Measurements from ENCODE around the gene SCUBE1. TPM values are rescaled to one million over a fixed set of nuclear protein-coding genes. Genes with fewer than 3 reads are reported as not detected.

SCUBE1 gene
- total RNA-seq, 1 donor from 2014 or later: not detected

DNA sequence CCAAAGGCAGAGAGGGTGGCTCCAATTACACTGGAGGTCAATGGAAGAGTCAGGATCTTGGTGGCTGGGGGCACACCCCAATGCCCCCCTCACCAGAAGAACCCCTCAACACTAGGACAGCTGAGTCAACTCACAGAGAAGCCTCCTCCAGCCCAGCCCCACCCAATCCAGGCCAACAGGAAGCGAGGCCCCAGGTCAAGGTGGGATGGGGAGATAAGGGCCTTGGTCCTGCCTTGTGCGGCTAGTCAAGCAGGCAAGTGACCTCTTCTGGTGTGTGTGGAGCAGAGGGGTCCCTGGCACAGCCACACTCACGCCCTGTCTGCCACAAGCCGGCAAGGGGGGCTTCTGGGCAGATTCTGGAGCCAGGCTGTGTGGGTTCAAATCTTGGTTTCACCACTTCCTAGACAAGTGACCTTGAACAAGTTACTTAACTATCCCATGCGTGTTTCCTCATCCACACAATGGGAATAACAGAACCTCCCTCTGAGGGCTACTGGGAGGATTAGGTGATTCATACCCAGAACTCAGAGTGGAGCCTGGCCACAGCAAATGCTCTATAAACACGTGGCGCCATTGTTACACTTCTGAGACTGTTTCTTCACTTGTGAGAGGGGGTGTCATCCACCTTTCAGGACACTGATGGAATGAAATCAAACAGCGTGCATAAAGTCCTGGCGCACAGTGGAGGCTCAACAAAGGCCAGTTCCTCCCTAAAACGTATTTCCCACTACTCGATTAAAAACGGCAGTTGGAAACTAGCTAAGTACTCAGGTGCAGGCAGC, 159.5 kb downstream of the SCUBE1 start:
- H3K4me3 Mint-ChIP-seq: peak overlapping the region; percentile 66
- DNase-seq: no peak
- H3K36me3 Mint-ChIP-seq (ENCODE audit: low read depth): peaks cover 33% of the 10 kb centered on the region
- no peaks in the 10 kb centered on the region for H3K27me3 Mint-ChIP-seq
- peak overlapping the region; percentile 4 for H3K27ac Mint-ChIP-seq
- peaks cover 21% of the 10 kb centered on the region for H3K4me1 Mint-ChIP-seq
- intact Hi-C loops (cut with micrococcal nuclease): no loop called here
- H3K9me3 Mint-ChIP-seq: no peaks in the 10 kb centered on the region

DNA sequence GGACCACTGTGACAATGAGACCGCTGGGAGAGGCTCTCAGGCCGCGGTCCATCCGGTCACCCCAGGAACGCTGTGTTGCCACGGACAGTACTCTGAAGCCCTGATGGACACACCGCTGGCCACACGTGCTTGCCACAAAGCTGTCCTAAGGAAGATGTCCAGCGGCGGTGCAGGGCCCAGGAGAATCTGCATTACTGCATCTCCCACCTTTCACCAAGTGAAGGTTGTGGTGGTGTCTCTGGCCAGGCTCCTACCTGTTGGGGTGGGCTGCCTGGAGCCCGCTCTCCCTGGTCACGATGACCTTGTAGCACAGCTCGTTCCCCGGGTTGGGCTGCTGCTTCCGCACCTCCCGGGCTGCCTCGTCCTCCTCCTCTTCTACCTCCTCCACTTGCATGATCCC, 160.4 kb downstream of the SCUBE1 start:
- Mint-ChIP-seq H3K27me3 (no peaks in the 10 kb centered on the region), H3K4me1 (peaks cover 17% of the 10 kb centered on the region), H3K4me3 (no peak overlapping the region), H3K36me3 (ENCODE audit: low read depth) (peaks cover 43% of the 10 kb centered on the region), H3K27ac (no peak overlapping the region), H3K9me3 (no peaks in the 10 kb centered on the region)
- DNase-seq: no peak
- intact Hi-C loops (cut with micrococcal nuclease): no loop called here

GRCh38 chr22:43182118-43182517, 161.1 kb downstream of the SCUBE1 start:
- peaks cover 47% of the 10 kb centered on the region for H3K36me3 Mint-ChIP-seq (ENCODE audit: low read depth)
- H3K4me3 Mint-ChIP-seq: no peak overlapping the region
- no peak for DNase-seq
- H3K27me3 Mint-ChIP-seq: no peaks in the 10 kb centered on the region
- H3K27ac Mint-ChIP-seq: no peak overlapping the region
- peaks cover 16% of the 10 kb centered on the region for H3K4me1 Mint-ChIP-seq
- H3K9me3 Mint-ChIP-seq: no peaks in the 10 kb centered on the region
- intact Hi-C loops (cut with micrococcal nuclease): no loop called here

DNA sequence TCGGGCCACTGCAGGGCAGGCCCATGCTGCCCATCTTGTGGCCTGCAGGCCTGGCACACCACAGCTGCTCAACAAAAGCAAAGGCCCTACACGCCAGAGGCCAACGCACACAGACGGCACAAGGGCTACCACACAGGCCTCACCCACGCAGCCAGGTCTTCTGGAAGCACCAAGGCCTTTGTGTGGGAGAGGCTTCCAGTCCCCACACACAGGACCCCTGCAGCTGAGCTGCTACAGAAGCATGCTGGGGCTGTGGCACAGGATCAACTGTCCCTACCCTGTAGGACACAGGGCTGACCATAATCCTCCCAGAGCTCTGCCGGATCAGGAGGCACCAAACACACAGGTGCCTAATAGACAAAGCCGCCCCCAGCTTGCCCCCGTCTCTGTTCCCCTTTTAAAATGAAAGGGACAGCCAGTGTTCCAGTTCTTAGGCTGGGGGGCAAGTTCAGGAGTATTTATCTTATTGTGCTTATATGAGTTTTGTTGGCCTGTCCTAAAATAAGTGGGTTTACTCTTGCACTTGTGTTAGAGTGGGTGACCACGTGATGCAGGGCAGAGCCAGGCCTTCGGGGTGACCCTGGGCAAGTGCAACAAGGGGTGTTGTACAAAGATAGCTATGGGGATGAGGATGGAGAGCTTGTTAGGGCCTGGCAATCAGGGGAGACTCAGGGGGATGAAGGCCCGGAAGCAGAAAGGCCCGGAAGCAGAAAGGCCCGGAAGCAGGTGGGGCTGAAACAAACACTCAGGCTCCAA, 161.7 kb downstream of the SCUBE1 start:
- intact Hi-C loops (cut with micrococcal nuclease): no loop called here
- DNase-seq: no peak
- peaks cover 16% of the 10 kb centered on the region for H3K4me1 Mint-ChIP-seq
- H3K27ac Mint-ChIP-seq: peak overlapping the region; percentile 6
- peaks cover 47% of the 10 kb centered on the region for H3K36me3 Mint-ChIP-seq (ENCODE audit: low read depth)
- no peak overlapping the region for H3K4me3 Mint-ChIP-seq
- no peaks in the 10 kb centered on the region for H3K27me3 Mint-ChIP-seq
- H3K9me3 Mint-ChIP-seq: no peaks in the 10 kb centered on the region

GRCh38 chr22:43180670-43181069, 162.5 kb downstream of the SCUBE1 start:
- no peak overlapping the region for H3K27ac Mint-ChIP-seq
- DNase-seq: no peak
- H3K27me3 Mint-ChIP-seq: no peaks in the 10 kb centered on the region
- no peaks in the 10 kb centered on the region for H3K9me3 Mint-ChIP-seq
- H3K4me3 Mint-ChIP-seq: no peak overlapping the region
- intact Hi-C loops (cut with micrococcal nuclease): no loop called here
- H3K4me1 Mint-ChIP-seq: peaks cover 16% of the 10 kb centered on the region
- peaks cover 50% of the 10 kb centered on the region for H3K36me3 Mint-ChIP-seq (ENCODE audit: low read depth)

GRCh38 chr22:43179911-43180195, 163.3 kb downstream of the SCUBE1 start:
- Mint-ChIP-seq H3K36me3 (ENCODE audit: low read depth) (peaks cover 48% of the 10 kb centered on the region), H3K27me3 (no peaks in the 10 kb centered on the region), H3K27ac (no peak overlapping the region), H3K4me3 (no peak overlapping the region), H3K9me3 (no peaks in the 10 kb centered on the region), H3K4me1 (peaks cover 11% of the 10 kb centered on the region)
- intact Hi-C loops (cut with micrococcal nuclease): no loop called here
- no peak for DNase-seq

- Mint-ChIP-seq H3K36me3 (ENCODE audit: low read depth) (peaks cover 43% of the 10 kb centered on the region), H3K4me3 (no peak overlapping the region), H3K27ac (no peak overlapping the region), H3K27me3 (no peaks in the 10 kb centered on the region), H3K9me3 (no peaks in the 10 kb centered on the region), H3K4me1 (peaks cover 8% of the 10 kb centered on the region)
- intact Hi-C loops (cut with micrococcal nuclease): no loop called here
- DNase-seq: no peak
These were observed 163.8 kb downstream of the SCUBE1 start for GRCh38 chr22:43179146-43179910.

DNA sequence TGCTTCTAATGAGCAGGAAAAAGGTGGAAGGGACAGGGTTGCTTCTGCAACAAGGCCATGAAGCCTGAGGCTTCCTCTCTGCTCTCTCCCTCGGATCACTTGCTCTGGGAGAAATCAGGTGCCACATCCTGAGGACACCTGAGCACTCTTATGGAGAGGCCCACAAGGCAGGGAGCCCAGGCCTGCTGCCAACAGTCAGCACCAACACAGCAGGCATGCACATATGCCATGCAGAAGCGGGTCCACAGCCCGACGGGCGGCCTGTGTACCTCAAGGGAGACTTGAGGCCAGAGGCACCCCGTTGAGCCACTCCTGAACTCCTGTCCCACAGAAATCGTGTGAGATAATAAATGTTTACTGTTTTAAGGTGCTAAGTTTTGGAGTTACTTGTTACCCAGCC, 165.7 kb downstream of the SCUBE1 start:
- Mint-ChIP-seq H3K27me3 (no peaks in the 10 kb centered on the region), H3K27ac (no peak overlapping the region), H3K4me1 (peaks cover 2% of the 10 kb centered on the region), H3K36me3 (ENCODE audit: low read depth) (peaks cover 45% of the 10 kb centered on the region), H3K9me3 (no peaks in the 10 kb centered on the region), H3K4me3 (no peak overlapping the region)
- intact Hi-C loops (cut with micrococcal nuclease): no loop called here
- no peak for DNase-seq

GRCh38 chr22:43176090-43176489, 167.1 kb downstream of the SCUBE1 start:
- H3K27me3 Mint-ChIP-seq: no peaks in the 10 kb centered on the region
- H3K27ac Mint-ChIP-seq: no peak overlapping the region
- intact Hi-C loops (cut with micrococcal nuclease): no loop called here
- no peaks in the 10 kb centered on the region for H3K9me3 Mint-ChIP-seq
- H3K36me3 Mint-ChIP-seq (ENCODE audit: low read depth): peaks cover 50% of the 10 kb centered on the region
- H3K4me3 Mint-ChIP-seq: no peak overlapping the region
- DNase-seq: no peak
- H3K4me1 Mint-ChIP-seq: no peaks in the 10 kb centered on the region

DNA sequence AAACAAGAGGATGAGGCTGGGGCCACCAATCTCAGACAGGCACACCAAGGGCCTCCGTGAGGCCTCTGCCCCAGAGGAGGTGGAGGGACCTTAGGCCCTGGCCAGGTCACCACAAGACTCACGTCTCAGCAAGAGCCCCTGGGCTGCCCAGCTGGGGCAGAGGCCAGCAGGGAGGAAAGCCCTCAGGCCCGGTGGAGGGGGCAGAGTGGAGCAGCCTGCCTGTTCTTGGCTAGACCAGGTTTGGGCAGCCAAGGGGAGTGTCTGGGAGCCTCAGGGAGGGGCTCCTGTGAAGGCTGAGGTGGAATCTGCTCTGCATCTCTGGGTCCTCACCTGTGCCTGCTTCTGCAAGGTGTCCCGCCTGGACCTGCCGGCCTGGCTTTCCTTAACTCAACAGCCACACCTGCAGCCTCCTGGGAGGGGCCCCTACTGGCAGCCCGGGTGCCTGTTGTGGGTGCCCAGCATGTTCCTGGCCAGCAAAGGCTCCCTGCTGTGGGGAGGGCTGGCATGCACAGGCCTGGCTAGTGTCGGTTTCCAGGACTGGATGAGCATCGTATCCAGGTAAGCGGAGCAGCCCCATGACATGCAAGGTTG, 168.1 kb downstream of the SCUBE1 start:
- H3K27me3 Mint-ChIP-seq: no peaks in the 10 kb centered on the region
- intact Hi-C loops (cut with micrococcal nuclease): no loop called here
- DNase-seq: no peak
- H3K36me3 Mint-ChIP-seq (ENCODE audit: low read depth): peaks cover 50% of the 10 kb centered on the region
- no peaks in the 10 kb centered on the region for H3K9me3 Mint-ChIP-seq
- H3K4me3 Mint-ChIP-seq: no peak overlapping the region
- H3K27ac Mint-ChIP-seq: no peak overlapping the region
- H3K4me1 Mint-ChIP-seq: peaks cover 2% of the 10 kb centered on the region

GRCh38 chr22:43173976-43174720, 169.0 kb downstream of the SCUBE1 start:
- Mint-ChIP-seq H3K9me3 (no peaks in the 10 kb centered on the region), H3K4me3 (no peak overlapping the region), H3K27me3 (no peaks in the 10 kb centered on the region), H3K36me3 (ENCODE audit: low read depth) (peaks cover 43% of the 10 kb centered on the region), H3K27ac (no peak overlapping the region), H3K4me1 (peaks cover 2% of the 10 kb centered on the region)
- intact Hi-C loops (cut with micrococcal nuclease): no loop called here
- no peak for DNase-seq

DNA sequence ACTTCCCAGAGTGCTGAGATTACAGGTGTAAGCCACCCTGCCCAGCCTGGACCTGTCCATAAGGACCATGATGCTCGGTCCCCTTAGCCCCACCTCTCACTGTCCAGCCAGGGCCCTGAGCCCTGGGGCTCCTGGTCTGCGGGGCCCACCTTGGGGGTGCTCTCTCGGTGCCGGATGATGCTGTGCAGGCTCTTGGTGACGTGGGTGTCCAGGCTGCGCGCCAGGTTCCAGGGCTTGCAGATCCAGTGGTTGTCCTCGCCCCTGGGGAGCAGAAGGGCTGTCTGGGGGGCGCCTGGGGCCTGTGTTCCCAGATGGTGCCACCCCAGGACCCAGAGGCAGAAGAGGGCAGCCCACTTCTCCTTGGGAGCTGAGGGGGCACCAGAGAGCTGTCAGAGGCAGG, 169.6 kb downstream of the SCUBE1 start:
- H3K9me3 Mint-ChIP-seq: no peaks in the 10 kb centered on the region
- H3K36me3 Mint-ChIP-seq (ENCODE audit: low read depth): peaks cover 41% of the 10 kb centered on the region
- DNase-seq: no peak
- H3K27me3 Mint-ChIP-seq: no peaks in the 10 kb centered on the region
- intact Hi-C loops (cut with micrococcal nuclease): no loop called here
- H3K27ac Mint-ChIP-seq: no peak overlapping the region
- no peak overlapping the region for H3K4me3 Mint-ChIP-seq
- H3K4me1 Mint-ChIP-seq: peaks cover 4% of the 10 kb centered on the region

DNA sequence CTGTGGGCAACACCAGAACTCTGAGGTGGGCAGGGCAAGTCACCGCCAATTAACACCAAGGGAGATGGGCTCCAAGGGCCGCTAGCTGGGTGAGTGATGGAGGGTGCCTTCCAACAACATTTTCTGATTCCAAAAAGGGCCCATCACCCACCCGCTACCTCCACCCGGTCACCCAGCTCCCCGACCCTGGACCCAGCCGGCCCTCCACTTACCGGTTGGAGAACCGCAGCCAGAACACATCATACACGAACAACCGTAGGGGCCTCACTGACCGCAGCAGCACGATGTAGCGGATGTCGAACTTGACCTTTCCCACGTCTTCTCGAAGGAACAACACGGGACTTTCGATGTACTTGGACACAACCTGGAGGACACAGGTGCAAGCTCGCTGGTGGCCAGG, 171.0 kb downstream of the SCUBE1 start:
- Mint-ChIP-seq H3K36me3 (ENCODE audit: low read depth) (peaks cover 35% of the 10 kb centered on the region), H3K4me1 (peaks cover 4% of the 10 kb centered on the region), H3K4me3 (no peak overlapping the region), H3K9me3 (no peaks in the 10 kb centered on the region), H3K27me3 (no peaks in the 10 kb centered on the region), H3K27ac (no peak overlapping the region)
- no peak for DNase-seq
- intact Hi-C loops (cut with micrococcal nuclease): no loop called here

Measured in activated CD4-positive, alpha-beta T cell treated with anti-CD3 and anti-CD28 coated beads, Interleukin-2, amount 10 ng/mL, durations not matched to agents 24 days and 14 days (primary cell).